ENCODE measurements around the gene SIN3A. TPM values are rescaled to one million over a fixed set of nuclear protein-coding genes. Genes with fewer than 3 reads are reported as not detected.
"Not testable (repeated sequence)": the region's sequence is repeated elsewhere in the genome, so short reads cannot be mapped to it uniquely, and the experiment has no call there.

Gene SIN3A
- total and polyA plus RNA-seq, 8 donors, result 8.4 to 61.9 (median 27.5) TPM

GRCh38 chr15:75335313-75335704 is 116.2 kb downstream of the SIN3A start:
- Histone ChIP-seq H3K27me3 (no peaks in the 10 kb centered on the region), H3K4me3 (peak overlapping the region; percentile 68 to 93 (median 76)), H3K9me3 (no peaks in the 10 kb centered on the region), H3K36me3 (peaks cover 0 to 21% (median 20%) of the 10 kb centered on the region in 4 donors), H3K4me1 (peaks cover 11 to 25% (median 17%) of the 10 kb centered on the region in 4 donors), H3K27ac (peak overlapping the region in 4 of 5 donors; percentile 59 to 84 (median 77))
- no peak for DNase-seq
- intact Hi-C loops (cut with DNase I; ENCODE audit: low total_unique reads), result no loop called here
- no peak for TF ChIP-seq EP300 (IDR thresholded peaks at IDR 0.05)
- WGBS, 5 donors, result 30 to 37% (median 35%) methylated on average over 3 of the region's 3 CpGs

GRCh38 chr15:75333654-75334419 is 117.7 kb downstream of the SIN3A start:
- 87 to 93% (median 92%) methylated on average over 15 of the region's 15 CpGs for WGBS, 5 donors
- DNase-seq, result not testable (repeated sequence)

GRCh38 chr15:75332093-75332492 is 119.4 kb downstream of the SIN3A start:
- H3K4me1 ChIP-seq, result peaks cover 10 to 19% (median 14%) of the 10 kb centered on the region in 4 donors
- H3K9me3 ChIP-seq; H3K36me3 ChIP-seq; DNase-seq; H3K27ac ChIP-seq; H3K4me3 ChIP-seq; intact Hi-C loops (cut with DNase I; ENCODE audit: low total_unique reads); H3K27me3 ChIP-seq: not testable (repeated sequence)
- 72 to 80% (median 75%) methylated on average over 7 of the region's 7 CpGs for WGBS, 5 donors

More at GRCh38 chr15:75333654-75334419, 117.7 kb downstream of the SIN3A start:
- H3K27ac ChIP-seq; intact Hi-C loops (cut with DNase I; ENCODE audit: low total_unique reads); H3K9me3 ChIP-seq; H3K36me3 ChIP-seq; H3K27me3 ChIP-seq; H3K4me3 ChIP-seq: not testable (repeated sequence)
- peaks cover 11 to 25% (median 17%) of the 10 kb centered on the region in 4 donors for H3K4me1 ChIP-seq

GRCh38 chr15:75329571-75329970 is 121.9 kb downstream of the SIN3A start:
- Histone ChIP-seq H3K9me3 (no peaks in the 10 kb centered on the region), H3K36me3 (no peaks in the 10 kb centered on the region), H3K27ac (no peak overlapping the region), H3K4me1 (no peaks in the 10 kb centered on the region), H3K4me3 (no peak overlapping the region), H3K27me3 (no peaks in the 10 kb centered on the region)
- intact Hi-C loops (cut with DNase I; ENCODE audit: low total_unique reads), result no loop called here
- TF ChIP-seq EP300 (IDR thresholded peaks at IDR 0.05) (no peak), CTCF (IDR thresholded peaks at IDR 0.05) (no peak), POLR2A (IDR thresholded peaks at IDR 0.05) (no peak), POLR2AphosphoS5 (IDR thresholded peaks at IDR 0.05) (no peak)
- no peak for DNase-seq
- 80 to 98% (median 88%) methylated on average over 2 of the region's 2 CpGs for WGBS, 5 donors

GRCh38 chr15:75328493-75329314 is 122.8 kb downstream of the SIN3A start:
- no peak for DNase-seq
- Histone ChIP-seq H3K27ac (no peak overlapping the region), H3K4me3 (no peak overlapping the region), H3K27me3 (no peaks in the 10 kb centered on the region), H3K4me1 (no peaks in the 10 kb centered on the region), H3K9me3 (no peaks in the 10 kb centered on the region), H3K36me3 (no peaks in the 10 kb centered on the region)
- WGBS, 5 donors, result 67 to 75% (median 72%) methylated on average over 8 to 10 of the region's 10 CpGs
- intact Hi-C loops (cut with DNase I; ENCODE audit: low total_unique reads), result no loop called here
- TF ChIP-seq POLR2A (IDR thresholded peaks at IDR 0.05) (no peak), EP300 (IDR thresholded peaks at IDR 0.05) (no peak), POLR2AphosphoS5 (IDR thresholded peaks at IDR 0.05) (no peak), CTCF (IDR thresholded peaks at IDR 0.05) (no peak)

Data from stomach (tissue), 9 donors.